NCI-H748 (cell line): Measurements from ENCODE around the gene RPS6KC1.
"Not testable (repeated sequence)": the region's sequence is repeated elsewhere in the genome, so short reads cannot be mapped to it uniquely, and the experiment has no call there.

Source experiments
- DNase-seq: peaks from one replicate; lab custom pipeline; 2025; ENCODE audit not compliant: unreplicated experiment; lab: John Stamatoyannopoulos, UW

Gene RPS6KC1

GRCh38 chr1:213054142-213054541 is 3.1 kb downstream of the RPS6KC1 start:
- no peak for DNase-seq

DNA sequence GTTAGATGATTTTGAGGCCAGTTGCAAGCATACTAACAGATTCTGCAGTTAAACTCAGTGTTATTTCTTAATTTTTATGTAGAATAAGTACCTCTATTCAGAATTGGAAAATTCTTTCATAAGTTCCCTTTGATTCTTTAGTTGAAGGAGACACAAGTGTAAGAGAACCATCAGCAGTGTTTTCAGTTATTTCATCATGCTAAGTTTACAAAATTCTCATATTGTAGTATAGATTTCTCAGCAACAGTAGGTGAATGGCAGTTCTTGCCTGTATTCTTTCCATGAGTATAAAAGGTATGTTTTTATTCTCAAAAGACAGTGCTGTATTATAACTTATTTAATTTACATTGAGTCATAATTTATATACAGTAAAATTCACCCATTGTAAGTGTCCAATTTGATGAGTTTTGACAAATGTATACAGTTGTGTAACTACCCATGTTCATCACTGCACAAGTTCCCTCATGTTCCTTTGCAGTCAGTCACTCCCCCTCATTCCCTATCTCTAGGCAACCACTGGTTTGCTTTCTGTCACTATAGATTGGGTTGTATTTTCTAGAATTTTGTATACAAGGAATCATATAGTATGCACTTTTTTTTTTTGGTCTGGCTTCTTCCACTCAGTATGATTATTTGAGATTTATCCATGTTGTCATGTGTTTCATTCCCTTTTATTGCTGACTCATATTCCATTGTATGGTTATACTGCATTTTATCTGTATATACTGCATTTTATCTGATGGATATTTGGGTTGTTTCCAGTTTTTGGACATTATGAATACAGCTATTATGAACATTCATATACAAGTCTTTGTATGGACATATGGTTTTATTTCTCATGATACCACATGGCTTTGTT is 3.9 kb downstream of the RPS6KC1 start:
- DNase-seq = no peak

DNA sequence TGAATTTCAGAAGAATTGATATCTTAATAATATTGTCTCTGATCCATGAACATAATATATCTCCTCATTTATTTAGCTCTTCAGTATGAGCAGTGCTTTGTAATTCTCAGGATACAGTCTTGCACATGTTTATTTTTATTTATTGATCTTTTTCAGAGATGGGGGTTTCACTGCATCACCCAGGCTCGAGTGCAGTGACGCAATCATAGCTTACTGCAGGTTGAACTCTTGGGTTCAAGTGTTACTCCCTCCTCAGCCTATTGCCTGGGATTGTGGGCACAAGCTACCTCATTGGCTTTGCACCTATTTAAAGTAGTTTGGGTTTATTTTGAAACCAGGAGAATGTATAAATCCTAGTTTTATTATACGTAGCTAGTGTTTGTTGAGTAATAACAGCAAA is 4.7 kb downstream of the RPS6KC1 start:
- no peak for DNase-seq

DNA sequence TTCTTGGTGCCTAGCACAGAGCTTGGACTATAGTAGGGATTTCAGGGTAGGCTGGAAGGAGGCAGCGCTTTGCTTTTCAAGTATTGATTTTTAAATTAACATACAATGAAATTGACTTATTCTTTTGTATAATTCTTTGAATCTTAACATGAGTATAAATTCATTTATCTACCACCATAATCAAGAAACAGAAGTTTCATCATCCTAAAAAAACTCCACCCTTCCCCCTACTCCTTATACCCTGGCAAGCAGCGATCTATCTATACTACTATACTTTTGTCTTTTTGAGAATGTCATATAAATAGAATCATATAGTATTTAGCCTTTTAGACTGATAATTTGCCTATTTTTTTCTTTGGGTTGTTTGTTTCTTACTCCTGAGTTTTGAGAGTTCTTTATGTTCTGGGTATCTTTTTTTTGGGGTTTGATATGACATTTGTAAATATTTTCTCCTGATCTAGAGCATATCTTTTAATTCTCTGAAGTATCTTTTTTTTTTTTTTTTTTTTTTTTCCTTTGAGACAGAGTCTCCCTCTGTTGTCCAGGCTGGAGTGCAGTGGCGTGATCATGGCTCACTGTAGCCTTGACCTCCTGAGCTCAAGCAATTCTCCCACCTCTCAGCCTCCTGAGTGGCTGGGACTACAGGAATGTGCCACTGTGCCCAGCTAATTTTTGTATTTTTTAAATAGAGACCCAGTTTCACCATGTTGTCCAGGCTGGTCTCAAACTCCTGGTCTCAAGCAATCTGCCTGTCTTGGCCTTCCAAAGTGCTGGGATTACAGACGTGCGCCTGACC is 6.4 kb downstream of the RPS6KC1 start:
- DNase-seq = no peak

- DNase-seq = peak; percentile 93
Observed at GRCh38 chr1:213060836-213061235, 9.8 kb downstream of the RPS6KC1 start.

DNA sequence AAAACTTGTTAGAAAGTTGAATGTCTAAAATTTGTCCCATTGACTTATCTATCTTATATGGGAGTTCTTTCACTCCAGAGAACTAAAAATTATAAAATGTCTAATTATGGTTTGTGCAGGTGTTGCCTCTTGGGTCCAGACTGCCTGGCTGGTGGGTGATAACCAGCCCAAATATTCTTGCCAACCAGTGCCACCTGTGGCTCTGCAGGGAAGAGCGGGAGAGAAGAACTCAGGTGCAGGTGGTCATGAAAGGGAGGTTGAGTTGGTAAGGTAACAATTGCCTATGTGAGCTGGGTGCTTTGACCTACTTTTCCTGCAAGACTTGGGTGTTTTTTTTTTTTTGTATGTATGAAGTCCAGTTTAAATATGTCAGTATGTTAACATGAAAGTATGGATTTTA is 10.2 kb downstream of the RPS6KC1 start:
- peak; percentile 68 for DNase-seq

GRCh38 chr1:213065800-213066199 is 14.8 kb downstream of the RPS6KC1 start:
- DNase-seq = no peak

GRCh38 chr1:213066363-213066762 is 15.3 kb downstream of the RPS6KC1 start:
- DNase-seq = no peak

DNA sequence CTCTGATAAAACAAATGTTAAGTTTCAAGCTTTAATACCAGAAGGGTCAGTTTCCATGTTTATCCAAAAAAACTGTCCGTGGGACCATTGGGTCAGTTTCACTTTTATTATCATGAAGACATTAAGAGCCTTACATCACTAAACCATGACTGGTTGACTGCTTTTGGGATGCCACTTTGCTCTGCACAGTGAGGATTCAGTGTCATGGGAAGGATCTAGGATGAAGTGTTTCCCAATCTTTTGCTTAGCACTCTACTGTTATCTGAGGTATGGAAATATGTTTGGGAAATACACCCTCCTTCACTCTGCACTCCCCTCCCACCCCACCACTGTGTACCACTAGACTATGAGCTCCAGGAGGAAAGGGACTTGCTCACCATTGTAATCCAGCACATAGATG is 16.3 kb downstream of the RPS6KC1 start:
- no peak for DNase-seq

GRCh38 chr1:213070406-213070805 is 19.4 kb downstream of the RPS6KC1 start:
- DNase-seq = peak; percentile 32

DNA sequence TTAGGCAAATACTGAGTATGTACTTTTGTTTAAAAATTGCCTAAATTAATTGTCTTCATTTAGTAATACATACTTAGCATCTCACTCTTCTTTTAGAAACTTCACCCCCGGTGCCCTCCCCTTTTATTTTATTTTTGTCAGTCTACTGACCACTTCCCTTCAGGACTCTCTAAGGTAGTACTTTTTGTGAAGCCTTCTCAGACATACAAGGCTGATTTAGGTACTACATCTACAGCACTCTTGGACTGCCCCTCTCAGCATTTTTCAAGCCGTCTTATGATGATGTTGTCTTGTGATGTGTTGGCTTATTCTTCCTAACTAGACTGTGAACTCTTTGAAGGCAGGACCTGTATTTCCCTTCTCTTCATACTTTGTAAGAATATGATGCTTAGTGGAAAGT is 24.7 kb downstream of the RPS6KC1 start:
- DNase-seq = no peak

DNA sequence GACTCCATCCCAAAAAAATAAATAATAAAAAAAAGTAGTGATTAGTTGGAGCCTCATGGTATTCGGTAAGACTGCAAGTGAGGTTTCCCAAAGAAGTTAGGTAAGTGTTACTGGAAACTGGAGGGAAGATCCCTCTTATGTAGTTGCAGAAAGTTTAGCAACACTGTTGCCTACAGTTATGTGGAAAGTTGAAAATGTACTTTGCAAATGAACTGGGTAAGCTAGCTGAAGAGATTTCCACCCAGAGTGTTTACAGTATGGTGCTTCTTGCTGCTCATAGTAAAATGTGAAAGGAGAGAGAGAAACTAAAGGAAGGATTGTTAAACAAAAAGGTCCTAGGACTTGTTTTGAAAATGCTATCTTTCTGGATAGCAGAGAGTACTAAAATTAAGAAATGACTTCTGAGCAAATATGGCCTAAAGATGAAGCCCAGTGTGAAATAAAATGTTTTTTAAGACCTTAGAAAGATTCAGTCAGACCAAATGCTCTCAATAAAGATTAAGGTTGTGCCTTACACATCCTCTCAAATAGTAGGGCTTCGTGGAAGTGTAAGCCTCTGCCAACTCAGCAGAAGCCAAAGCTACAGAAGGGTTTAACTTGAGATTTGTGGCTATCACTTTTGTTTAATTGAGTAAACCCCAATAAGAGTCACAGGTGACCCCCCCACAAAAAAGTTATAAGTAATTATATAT is 31.5 kb downstream of the RPS6KC1 start:
- no peak for DNase-seq

DNA sequence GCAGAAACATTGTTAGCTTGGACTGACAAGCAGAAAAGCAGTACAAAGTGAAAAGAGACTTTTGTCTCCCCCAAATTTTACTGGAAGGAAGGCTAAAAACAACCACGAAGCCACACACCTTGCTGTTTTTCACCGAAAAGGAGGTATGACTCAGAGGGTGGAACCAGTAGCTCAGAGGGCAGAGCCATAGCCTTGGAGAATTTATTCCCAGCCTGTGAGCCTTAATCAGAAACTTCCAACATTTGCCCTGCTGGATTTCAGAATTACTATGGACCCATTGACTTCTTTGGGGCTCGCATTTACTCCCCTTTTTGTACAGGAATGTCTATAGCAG is 32.0 kb downstream of the RPS6KC1 start:
- DNase-seq = no peak

DNA sequence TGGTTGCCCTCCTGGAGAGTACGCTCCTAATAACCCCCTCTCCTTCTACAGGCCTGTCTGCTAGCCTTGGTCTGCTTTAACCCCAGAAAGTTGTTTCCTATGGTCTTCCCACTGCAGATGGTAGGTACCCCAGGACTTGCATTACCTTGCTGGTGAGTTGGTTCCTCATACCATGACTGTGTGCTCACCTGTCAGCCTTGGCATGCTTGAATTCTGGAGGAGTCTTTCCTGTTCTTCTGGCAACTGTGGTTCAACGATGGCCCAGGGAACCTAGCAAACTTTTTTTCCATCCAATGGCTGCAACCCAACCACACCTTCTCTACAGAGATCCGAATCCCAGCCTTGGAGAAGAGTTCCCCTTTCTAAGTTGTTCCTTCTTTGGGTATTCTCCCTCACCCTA is 36.9 kb downstream of the RPS6KC1 start:
- no peak for DNase-seq

DNA sequence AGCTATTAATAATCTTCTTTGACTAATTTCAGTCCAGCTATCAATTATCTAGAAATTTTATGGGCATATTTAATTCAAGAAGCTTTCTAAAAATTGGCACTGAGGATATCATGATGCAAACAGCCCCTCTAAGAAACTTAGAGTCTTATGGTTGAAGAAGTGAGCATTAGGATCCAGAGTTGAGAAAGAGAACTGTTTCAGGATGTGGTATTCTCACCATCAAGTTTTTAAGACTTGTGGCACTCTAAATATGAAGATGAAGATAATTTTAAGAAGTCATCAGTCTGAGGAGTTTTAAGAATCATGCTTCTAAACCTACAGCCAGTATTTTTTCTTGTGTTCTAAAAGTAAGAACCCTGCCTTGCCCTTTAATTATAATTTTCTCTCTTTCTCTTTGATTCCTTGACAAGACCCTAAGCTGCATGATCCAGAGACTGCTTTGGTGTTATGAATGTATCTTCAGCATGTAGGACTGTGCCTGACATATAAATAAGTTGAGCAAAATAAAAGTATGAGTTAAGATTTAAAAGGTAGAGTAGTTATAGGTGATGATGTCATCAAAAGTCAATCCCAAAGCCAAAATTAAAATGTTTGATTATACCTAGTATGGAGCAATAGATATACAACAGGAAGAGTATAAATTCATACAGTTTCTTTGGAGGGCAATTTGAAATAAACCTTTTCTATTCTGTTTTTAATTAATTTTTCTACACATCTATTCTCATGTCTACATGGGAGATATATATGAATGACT is 39.1 kb downstream of the RPS6KC1 start:
- no peak for DNase-seq

DNA sequence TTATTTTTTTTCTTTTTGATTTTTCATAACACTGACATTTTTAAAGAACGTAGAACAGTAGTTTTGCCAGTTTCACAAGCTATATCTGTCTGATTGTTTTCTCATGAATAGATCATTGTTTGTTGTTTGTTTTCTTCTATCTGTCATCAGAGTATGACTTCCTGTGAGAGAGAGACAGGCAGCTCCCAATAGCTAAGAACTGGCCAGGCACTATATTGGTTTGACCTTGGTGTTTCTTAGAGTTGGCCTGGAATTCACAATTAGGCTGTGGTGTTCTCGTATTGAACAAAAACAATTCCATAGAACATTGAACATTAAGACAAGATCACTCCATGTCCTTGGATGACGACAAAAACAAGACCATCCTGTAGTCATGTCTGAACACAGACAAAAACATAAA is 43.4 kb downstream of the RPS6KC1 start:
- DNase-seq = no peak

- DNase-seq = no peak
Observed at GRCh38 chr1:213095467-213095866, 44.4 kb downstream of the RPS6KC1 start.

DNA sequence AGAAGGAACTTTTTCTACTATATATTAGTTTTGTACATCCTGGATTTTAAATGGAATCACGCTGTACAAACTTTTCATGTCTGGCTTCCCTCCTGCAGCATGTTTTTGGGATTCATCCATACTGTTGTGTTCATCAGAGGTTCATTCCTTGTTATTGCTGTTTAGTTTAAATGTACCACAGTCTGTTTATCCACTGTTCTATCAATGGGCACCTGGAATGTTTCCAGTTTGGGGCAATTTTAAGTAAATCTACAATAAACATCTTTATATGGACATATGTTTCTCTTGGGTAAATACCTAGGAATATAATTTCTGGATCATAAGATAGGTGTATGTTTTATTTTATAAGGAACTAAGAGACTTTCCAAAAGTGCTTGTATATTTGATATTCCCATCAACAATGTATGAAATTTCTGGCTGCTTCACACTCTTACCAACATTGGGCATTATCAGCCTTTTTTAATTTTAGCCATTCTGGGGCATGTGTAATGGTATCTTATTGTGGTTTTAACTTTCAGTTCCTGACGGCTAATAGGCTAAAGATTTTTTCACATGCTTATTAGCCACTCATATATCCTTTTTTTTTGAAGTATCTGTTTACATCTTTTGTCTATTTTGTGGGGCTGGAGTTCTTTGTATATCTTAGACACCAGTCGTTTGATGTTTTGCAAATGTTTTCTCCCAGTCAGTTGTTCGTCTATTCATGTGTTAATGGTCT is 48.8 kb downstream of the RPS6KC1 start:
- no peak for DNase-seq

- DNase-seq = not testable (repeated sequence)
Observed at GRCh38 chr1:213100565-213100964, 49.5 kb downstream of the RPS6KC1 start.
